WTC11 (cell line): ENCODE measurements around the gene RPL12.
A peak's percentile ranks its signal among the peaks of the same experiment; 100 is the strongest.

ENCODE experiments used
- NFATC4 ChIP-seq: fragments of 250-450 bp; sonication (Bioruptor Pico); IDR thresholded peaks from 2 replicates; pipeline ENCODE4 v1.9.0; 2021; ENCODE audit warnings: mild to moderate bottlenecking
- TF ChIP-seq, protein P1 (sequence below): fragments of 200-600 bp; IDR thresholded peaks from 2 replicates; pipeline ENCODE4 v1.8.0; 2022; ENCODE audit warnings: antibody characterized with exemption

- peak; percentile 90 for TF ChIP-seq NFATC4 (CRISPR knock-in tag)
- TF ChIP-seq, protein P1, sequence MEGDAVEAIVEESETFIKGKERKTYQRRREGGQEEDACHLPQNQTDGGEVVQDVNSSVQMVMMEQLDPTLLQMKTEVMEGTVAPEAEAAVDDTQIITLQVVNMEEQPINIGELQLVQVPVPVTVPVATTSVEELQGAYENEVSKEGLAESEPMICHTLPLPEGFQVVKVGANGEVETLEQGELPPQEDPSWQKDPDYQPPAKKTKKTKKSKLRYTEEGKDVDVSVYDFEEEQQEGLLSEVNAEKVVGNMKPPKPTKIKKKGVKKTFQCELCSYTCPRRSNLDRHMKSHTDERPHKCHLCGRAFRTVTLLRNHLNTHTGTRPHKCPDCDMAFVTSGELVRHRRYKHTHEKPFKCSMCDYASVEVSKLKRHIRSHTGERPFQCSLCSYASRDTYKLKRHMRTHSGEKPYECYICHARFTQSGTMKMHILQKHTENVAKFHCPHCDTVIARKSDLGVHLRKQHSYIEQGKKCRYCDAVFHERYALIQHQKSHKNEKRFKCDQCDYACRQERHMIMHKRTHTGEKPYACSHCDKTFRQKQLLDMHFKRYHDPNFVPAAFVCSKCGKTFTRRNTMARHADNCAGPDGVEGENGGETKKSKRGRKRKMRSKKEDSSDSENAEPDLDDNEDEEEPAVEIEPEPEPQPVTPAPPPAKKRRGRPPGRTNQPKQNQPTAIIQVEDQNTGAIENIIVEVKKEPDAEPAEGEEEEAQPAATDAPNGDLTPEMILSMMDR, result no peak
Measured at GRCh38 chr9:127450830-127451607, at the start of gene RPL12, which contains the start of gene LRSAM1.
